H1 (cell line): ENCODE data around the gene BAIAP2. TPM values are rescaled to one million over a fixed set of nuclear protein-coding genes. Genes with fewer than 3 reads are reported as not detected.

ENCODE experiments used
- CTCF ChIA-PET: fragments of 300-600 bp; sonication (Branson Sonifier 250); formaldehyde crosslinking; loops from one replicate; lab custom pipeline; 2021; ENCODE audit not compliant: partially characterized antibody; lab: Charles Lee
- POLR2A ChIA-PET: fragments of 300-600 bp; sonication (Branson Sonifier 250); formaldehyde crosslinking; loops from one replicate; lab custom pipeline; 2021; ENCODE audit warnings: inconsistent platforms; ENCODE audit not compliant: partially characterized antibody; lab: Charles Lee
- DNase-seq, 2 experiments: peaks; one replicate each; pipeline versions ENCODE4 v3.0.0 to v3.0.0-alpha.2; 2010 to 2022; ENCODE audit warnings: low spot score in 2 of 2, low read depth in 1 of 2, mixed read lengths in 1 of 2
- FAIRE-seq: peaks from 2 replicates; lab custom pipeline; 2011; peaks lifted over from hg19 to GRCh38; lab: Jason Lieb, UNC
- H2AFZ ChIP-seq: 2 replicates; pipeline ENCODE4 v1.8.1; 2012; ENCODE audit warnings: low read length, inconsistent platforms
- H2AK5ac ChIP-seq: 2 replicates; pipeline ENCODE4 v1.6.1; 2013; ENCODE audit warnings: low read depth, low read length
- H2BK120ac ChIP-seq: replicated peaks from 2 replicates; pipeline ENCODE3; 2013; ENCODE audit warnings: low read depth, low read length, inconsistent platforms
- H2BK12ac ChIP-seq: 2 replicates; pipeline ENCODE4 v1.6.1; 2013; ENCODE audit warnings: low read depth, low read length
- H2BK15ac ChIP-seq: 2 replicates; pipeline ENCODE4 v1.6.1; 2013; ENCODE audit warnings: low read length
- H2BK20ac ChIP-seq: 2 replicates; pipeline ENCODE4 v1.6.1; 2013; ENCODE audit warnings: low read length
- H2BK5ac ChIP-seq: 2 replicates; pipeline ENCODE4 v1.6.1; 2013; ENCODE audit warnings: low read depth, low read length
- H3K14ac ChIP-seq: 2 replicates; pipeline ENCODE4 v1.6.1; 2013; ENCODE audit warnings: inconsistent platforms; ENCODE audit not compliant: insufficient read length
- H3K18ac ChIP-seq: 2 replicates; pipeline ENCODE4 v1.6.1; 2013; ENCODE audit warnings: low read length; ENCODE audit errors: extremely low read depth
- H3K23ac ChIP-seq: 2 replicates; pipeline ENCODE4 v1.6.1; 2013; ENCODE audit warnings: inconsistent platforms; ENCODE audit not compliant: insufficient read length
- H3K23me2 ChIP-seq: 2 replicates; pipeline ENCODE4 v1.6.1; 2013; ENCODE audit warnings: low read depth, low read length
- H3K27ac ChIP-seq: 2 replicates; pipeline ENCODE4 v1.6.1; 2011; ENCODE audit warnings: low read depth, low read length, inconsistent platforms
- H3K27me3 ChIP-seq, 4 experiments: replicated peaks in 1 of 4; 1 replicate in 1 of 4; 2 replicates in 3 of 4; pipeline versions ENCODE4 v1.6.1 to v1.8.1; 2011 to 2013; ENCODE audit warnings: low read length in 3 of 4, mild to moderate bottlenecking in 3 of 4, inconsistent platforms in 2 of 4, mixed read lengths in 2 of 4, moderate library complexity in 1 of 4; ENCODE audit not compliant: control insufficient read depth in 3 of 4, insufficient read depth in 3 of 4; ENCODE audit errors: extremely low read depth in 1 of 4
- H3K36me3 ChIP-seq, 4 experiments: 2 replicates each; pipeline versions ENCODE4 v1.6.1 to v1.8.1; 2011 to 2013; ENCODE audit warnings: mild to moderate bottlenecking in 4 of 4, low read length in 3 of 4, moderate library complexity in 2 of 4, control low read depth in 1 of 4, inconsistent platforms in 1 of 4; ENCODE audit not compliant: insufficient read depth in 4 of 4, control insufficient read depth in 2 of 4
- H3K4ac ChIP-seq: replicated peaks from 2 replicates; pipeline ENCODE3; 2013; ENCODE audit warnings: low read length, low read depth, mixed read lengths, inconsistent platforms; ENCODE audit not compliant: insufficient read length
- H3K4me1 ChIP-seq, 4 experiments: replicated peaks in 1 of 4; 1 replicate in 1 of 4; 2 replicates in 3 of 4; pipeline versions ENCODE4 v1.6.1 to v1.8.1; 2011 to 2013; ENCODE audit warnings: low read length in 3 of 4, inconsistent platforms in 2 of 4, mixed read lengths in 1 of 4; ENCODE audit not compliant: insufficient read depth in 4 of 4, control insufficient read depth in 3 of 4
- H3K4me2 ChIP-seq, 2 experiments: 2 replicates each; pipeline versions ENCODE4 v1.6.1 to v1.8.1; 2011 to 2013; ENCODE audit warnings: low read depth in 2 of 2, low read length in 2 of 2, control low read depth in 1 of 2, inconsistent platforms in 1 of 2, mild to moderate bottlenecking in 1 of 2; ENCODE audit not compliant: insufficient read depth in 1 of 2
- H3K4me3 ChIP-seq, 4 experiments: fragments of 200-600, 300-600 bp in 1 of 4; sonication (generic), shearing (Covaris generic), sonication (Bioruptor Twin) in 1 of 4; 2 replicates each; pipeline versions ENCODE4 v1.5.1 to v1.8.1; 2011 to 2016; ENCODE audit warnings: low read length in 4 of 4, low read depth in 3 of 4, control low read depth in 2 of 4, inconsistent platforms in 2 of 4, mild to moderate bottlenecking in 2 of 4, mixed read lengths in 1 of 4, moderate library complexity in 1 of 4; ENCODE audit not compliant: insufficient read depth in 2 of 4; ENCODE audit errors: extremely low read depth in 1 of 4
- H3K56ac ChIP-seq: replicated peaks from 2 replicates; pipeline ENCODE3; 2013; ENCODE audit warnings: low read depth, mild to moderate bottlenecking, mixed read lengths, low read length, inconsistent platforms; ENCODE audit not compliant: insufficient read length
- H3K79me1 ChIP-seq: 2 replicates; pipeline ENCODE4 v1.6.1; 2013; ENCODE audit warnings: low read depth, low read length, control low read depth
- H3K79me2 ChIP-seq, 2 experiments: 2 replicates each; pipeline versions ENCODE4 v1.6.1 to v1.8.1; 2012 to 2013; ENCODE audit warnings: low read length in 2 of 2, mild to moderate bottlenecking in 2 of 2, inconsistent platforms in 1 of 2; ENCODE audit not compliant: insufficient read depth in 2 of 2, control insufficient read depth in 1 of 2
- H3K9ac ChIP-seq, 4 experiments: replicated peaks in 1 of 4; 1 replicate in 1 of 4; 2 replicates in 3 of 4; pipeline versions ENCODE4 v1.6.1 to v1.8.1; 2011 to 2013; ENCODE audit warnings: low read depth in 3 of 4, low read length in 3 of 4, control low read depth in 2 of 4, mild to moderate bottlenecking in 2 of 4, moderate library complexity in 2 of 4, inconsistent platforms in 1 of 4; ENCODE audit errors: extremely low read depth in 1 of 4
- H3K9me3 ChIP-seq, 2 experiments: 2 replicates each; pipeline versions ENCODE4 v1.6.1 to v1.8.1; 2012 to 2013; ENCODE audit warnings: mild to moderate bottlenecking in 2 of 2, moderate library complexity in 2 of 2, control low read depth in 1 of 2, inconsistent platforms in 1 of 2, low read depth in 1 of 2, low read length in 1 of 2, mixed read lengths in 1 of 2; ENCODE audit not compliant: insufficient read depth in 2 of 2
- H4K20me1 ChIP-seq, 2 experiments: replicated peaks in 1 of 2; 2 replicates each; pipeline versions ENCODE3 to v1.8.1; 2011 to 2013; ENCODE audit warnings: inconsistent platforms in 2 of 2, low read length in 2 of 2, mild to moderate bottlenecking in 1 of 2; ENCODE audit not compliant: insufficient read depth in 2 of 2, control insufficient read depth in 1 of 2
- H4K5ac ChIP-seq: 2 replicates; pipeline ENCODE4 v1.6.1; 2013; ENCODE audit warnings: low read length, low read depth, mixed read lengths, inconsistent platforms; ENCODE audit not compliant: insufficient read length
- H4K8ac ChIP-seq: 2 replicates; pipeline ENCODE4 v1.8.0; 2013; ENCODE audit warnings: mild to moderate bottlenecking, moderate library complexity, low read length, inconsistent platforms; ENCODE audit not compliant: insufficient read depth; ENCODE audit errors: extremely low read depth
- H4K91ac ChIP-seq: replicated peaks from 2 replicates; pipeline ENCODE3; 2013; ENCODE audit warnings: low read length, mixed read lengths, inconsistent platforms; ENCODE audit not compliant: insufficient read length
- ATF2 ChIP-seq: IDR thresholded peaks from 2 replicates; pipeline ENCODE4 v1.6.1; 2012; ENCODE audit warnings: low read length, inconsistent platforms
- E2F6 ChIP-seq: IDR thresholded peaks from 2 replicates; pipeline ENCODE4 v1.6.1; 2012; ENCODE audit warnings: inconsistent platforms
- TEAD4 ChIP-seq: IDR thresholded peaks from 2 replicates; pipeline ENCODE4 v1.6.1; 2012; ENCODE audit warnings: low read depth, low read length, inconsistent platforms, mixed read lengths
- WGBS, 2 experiments: shearing (Covaris generic) in 1 of 2; methylation state at CpG; one replicate each; pipeline versions ENCODE4 v1.1.6 to v1.1.7; 2013 to 2015; ENCODE audit warnings: low lambda C conversion rate in 2 of 2, mixed read lengths in 2 of 2, inconsistent platforms in 1 of 2, low coverage in 1 of 2, missing lambda C conversion rate in 1 of 2; ENCODE audit not compliant: insufficient replicate concordance in 2 of 2, insufficient coverage in 1 of 2, insufficient read length in 1 of 2; ENCODE audit errors: extremely low coverage in 1 of 2, missing lambda C conversion rate in 1 of 2; 5-methylcytosine and 5-hydroxymethylcytosine counted together
- polyA plus RNA-seq, 7 experiments: library from polyadenylated mRNA; depleted of rRNA in 3 of 7; stranded (reverse) in 5 of 7; unstranded in 2 of 7; fragments of >200 nt in 5 of 7; fragments of 200-250 nt in 2 of 7; gene quantifications; 1 replicate in 5 of 7; 2 replicates in 1 of 7; 4 replicates in 1 of 7; pipeline versions ENCODE4 v1.2.1 to v1.2.3, GENCODE V29; 2011 to 2013; ENCODE audit warnings: missing spikeins in 2 of 7, mixed read lengths in 2 of 7
- total RNA-seq: library from RNA; stranded (reverse); fragmentation: NEBNext Ultra II Directional; extraction: Animal tissue kit (Norgen Biotek cat#: 25700); gene quantifications from 2 replicates; pipeline ENCODE4 v1.2.1, GENCODE V29; 2021

The BAIAP2 gene
- total and polyA plus RNA-seq, 2 of the 8 experiments (the other 6 are each of a cell fraction or from before 2014, with no cell fraction given) = 10.0 to 22.8 TPM

GRCh38 chr17:81064678-81065475 lies 29.9 kb downstream of the BAIAP2 start:
- H4K5ac ChIP-seq = no peak overlapping the region
- no peak for DNase-seq
- H3K56ac ChIP-seq = no peak overlapping the region
- H4K91ac ChIP-seq = no peak overlapping the region
- peak overlapping the region; percentile 41; the same call in 1 of the 2 replicates for H4K8ac ChIP-seq
- H3K9ac ChIP-seq = no peak overlapping the region; a peak in 1 of 7 replicates
- peaks cover 2 to 4% of the 10 kb centered on the region in 2 experiments for H4K20me1 ChIP-seq
- peak overlapping the region; percentile 17; the same call in 1 of the 2 replicates for H2AK5ac ChIP-seq
- no peaks in the 10 kb centered on the region for H3K27me3 ChIP-seq
- no peak for FAIRE-seq
- 0 out of 2 replicates have a peak overlapping the region, but pooled peaks have one; percentile 33 for H2BK12ac ChIP-seq
- CTCF ChIA-PET = interaction anchor here (0.6 to 1.9 kb wide), 13 partner anchors 11 to 1416 kb away, joined by 3 to 7 read pairs (median 4); no protein-coding TSS in a partner anchor
- H2AFZ ChIP-seq = no peak overlapping the region
- H2BK20ac ChIP-seq = no peak overlapping the region
- H3K14ac ChIP-seq = no peak overlapping the region
- no peak overlapping the region for H3K4me3 ChIP-seq
- no peaks in the 10 kb centered on the region for H3K79me2 ChIP-seq
- peak overlapping the region; percentile 63; the same call in 1 of the 2 replicates for H2BK5ac ChIP-seq
- peaks cover 3% of the 10 kb centered on the region for H3K79me1 ChIP-seq
- peak overlapping the region; percentile 8; the same call in 1 of the 2 replicates for H3K27ac ChIP-seq
- H3K23ac ChIP-seq = no peak overlapping the region
- H2BK120ac ChIP-seq = no peak overlapping the region
- H3K9me3 ChIP-seq = no peaks in the 10 kb centered on the region
- no peak overlapping the region for H3K4ac ChIP-seq
- H3K23me2 ChIP-seq = no peaks in the 10 kb centered on the region
- H2BK15ac ChIP-seq = no peak overlapping the region
- 80% methylated on average over 19 of the region's 19 CpGs; no CpG with 5 or more reads in 1 of the 2 experiments for WGBS, 2 experiments
- no peak overlapping the region for H3K4me2 ChIP-seq
- H3K18ac ChIP-seq = peak overlapping the region; percentile 48
- H3K36me3 ChIP-seq = no peaks in the 10 kb centered on the region
- TF ChIP-seq ATF2 = no peak
- peak; percentile 60; the same call in 1 of the 2 replicates for TF ChIP-seq TEAD4
- TF ChIP-seq E2F6 = no peak
- H3K4me1 ChIP-seq = peaks cover 0 to 12% (median 5%) of the 10 kb centered on the region in 4 experiments; a peak in 4 of 7 replicates
- POLR2A ChIA-PET = interaction anchor here (1.7 to 3.4 kb wide), 2 partner anchors 25 to 28 kb away, joined by 4 to 19 read pairs; partner anchors contain the start of gene BAIAP2
